HG02981 (cell line): Measurements from ENCODE around the gene MGST3.
"Not testable (repeated sequence)": the region's sequence is repeated elsewhere in the genome, so short reads cannot be mapped to it uniquely, and the experiment has no call there.

Experiments used
- ATAC-seq: cut with Tn5 transposase; IDR thresholded peaks from one replicate; pipeline ENCODE4 v1.9.1; 2021; ENCODE audit warnings: mild to moderate bottlenecking, moderate library complexity; ENCODE audit not compliant: unreplicated experiment

Gene MGST3

GRCh38 chr1:165630629-165631341 is at the start of gene MGST3:
Gene MGST3, plus strand, starts transcription at chr1:165631234. Its CDS starts 18,614 bp downstream, at chr1:165649848.
- ATAC-seq: peak; percentile 82

GRCh38 chr1:165581926-165582325 is 49.1 kb upstream of the MGST3 start:
- no peak for ATAC-seq

GRCh38 chr1:165586398-165586797 is 44.6 kb upstream of the MGST3 start:
- ATAC-seq: no peak

- ATAC-seq: not testable (repeated sequence)
Observed at GRCh38 chr1:165591391-165591790, 39.6 kb upstream of the MGST3 start.

GRCh38 chr1:165592945-165593823 is 37.9 kb upstream of the MGST3 start:
- no peak for ATAC-seq

- ATAC-seq: no peak
Observed at GRCh38 chr1:165595246-165595938, 35.6 kb upstream of the MGST3 start.

- peak; percentile 97 for ATAC-seq
Observed at GRCh38 chr1:165597883-165598675, 33.0 kb upstream of the MGST3 start.

- no peak for ATAC-seq
Observed at GRCh38 chr1:165598676-165599059, 32.4 kb upstream of the MGST3 start.

- ATAC-seq: no peak
Observed at GRCh38 chr1:165600793-165601192, 30.2 kb upstream of the MGST3 start.

- ATAC-seq: no peak
Observed at GRCh38 chr1:165603810-165604209, 27.2 kb upstream of the MGST3 start.

GRCh38 chr1:165605246-165605645 is 25.8 kb upstream of the MGST3 start:
- ATAC-seq: no peak

- not testable (repeated sequence) for ATAC-seq
Observed at GRCh38 chr1:165606676-165607075, 24.4 kb upstream of the MGST3 start.

GRCh38 chr1:165610866-165611265 is 20.2 kb upstream of the MGST3 start:
- no peak for ATAC-seq

- no peak for ATAC-seq
Observed at GRCh38 chr1:165612062-165612461, 19.0 kb upstream of the MGST3 start.

GRCh38 chr1:165616054-165616612 is 14.9 kb upstream of the MGST3 start:
- no peak for ATAC-seq

- no peak for ATAC-seq
Observed at GRCh38 chr1:165616987-165617546, 14.0 kb upstream of the MGST3 start.

- ATAC-seq: no peak
Observed at GRCh38 chr1:165619647-165620151, 11.3 kb upstream of the MGST3 start.

- ATAC-seq: no peak
Observed at GRCh38 chr1:165623624-165624023, 7.4 kb upstream of the MGST3 start.

GRCh38 chr1:165624441-165624840 is 6.6 kb upstream of the MGST3 start:
- ATAC-seq: no peak
